CD4-positive, alpha-beta T cell treated with Interleukin-4 for 4 hours (primary cell): ENCODE measurements around the gene ZNF319.

Experiments used
- DNase-seq: peaks from one replicate; pipeline ENCODE4 v3.0.0-alpha.2; 2020

ZNF319 gene

GRCh38 chr16:57971848-57972247 is 28.6 kb downstream of the ZNF319 start:
- DNase-seq, result no peak

DNA sequence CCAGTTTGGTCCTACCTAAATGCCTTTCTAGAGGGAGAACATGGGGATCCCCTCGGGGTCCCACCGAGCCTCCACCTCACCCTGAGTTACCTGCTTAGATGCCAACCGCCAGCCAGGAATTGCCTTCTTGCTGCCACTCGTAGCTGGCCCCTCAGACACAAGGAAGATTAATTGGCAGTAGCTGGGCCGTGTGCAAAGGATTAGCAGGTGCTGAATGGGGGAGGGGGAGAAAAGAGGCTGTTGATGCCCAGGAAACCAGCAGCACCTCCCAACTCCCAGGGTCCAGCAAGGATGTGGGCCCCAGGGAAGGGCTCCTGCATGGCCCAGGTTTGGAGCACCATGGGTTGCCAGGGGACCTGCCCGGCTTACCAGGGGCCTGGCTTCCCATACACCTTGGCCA is 29.5 kb downstream of the ZNF319 start, which contains the start of gene CNGB1:
CNGB1 (minus strand) TSS at position 159 of the 400 bp plus-strand sequence. CDS start 3,842 bp downstream, outside the sequence.
- DNase-seq, result no peak

DNA sequence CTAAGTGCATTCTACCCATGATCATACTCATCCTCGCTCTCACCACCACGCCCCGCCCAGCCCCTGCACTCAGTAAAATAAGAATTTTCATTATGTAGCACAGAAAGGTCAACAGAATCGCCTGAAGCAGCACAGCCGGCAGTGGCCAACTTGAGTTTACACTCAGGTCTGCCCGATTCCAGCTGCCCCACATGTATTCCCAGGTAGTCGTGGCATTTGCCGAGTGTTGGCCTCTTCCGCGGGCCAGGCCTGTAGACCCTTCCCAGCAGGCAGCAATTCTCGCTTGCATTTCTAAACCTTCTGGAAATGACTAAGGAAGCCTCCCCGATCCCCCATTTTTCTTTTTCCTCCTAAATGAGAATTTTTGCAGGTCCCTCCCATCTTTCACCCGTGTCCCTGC is 30.2 kb downstream of the ZNF319 start:
- no peak for DNase-seq

DNA sequence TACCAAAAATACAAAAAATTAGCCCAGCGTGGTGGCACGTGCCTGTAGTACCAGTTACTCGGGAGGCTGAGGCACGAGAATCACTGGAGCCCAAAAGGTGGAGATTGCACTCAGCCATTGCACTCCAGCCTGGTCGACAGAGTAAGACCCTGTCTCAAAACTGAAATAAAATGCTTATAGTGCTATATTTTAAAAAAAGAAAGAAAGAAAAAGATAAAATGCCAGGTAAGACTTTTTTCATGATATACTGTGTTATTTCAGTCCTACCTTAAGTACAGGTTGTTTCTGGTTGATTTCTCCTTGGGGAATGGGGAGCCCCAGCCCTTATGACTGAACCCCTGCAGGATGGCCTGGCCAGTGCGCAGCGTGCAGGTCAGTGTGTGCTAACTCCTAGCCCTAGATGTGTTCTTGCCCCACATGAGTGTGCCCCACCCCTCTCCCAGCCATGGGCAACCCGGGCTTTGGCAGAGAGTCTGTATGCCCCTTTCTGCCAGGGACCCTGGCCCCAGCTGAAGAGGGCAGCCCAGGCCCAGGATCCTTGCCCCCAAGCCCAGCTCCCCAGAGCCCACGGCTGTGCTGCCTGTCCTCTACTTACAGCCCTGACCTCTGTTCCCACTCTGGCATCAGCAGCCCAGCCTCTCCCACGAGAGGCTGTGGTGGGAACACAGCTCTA is 30.9 kb downstream of the ZNF319 start:
- DNase-seq, result no peak

- DNase-seq, result no peak
These were observed 32.6 kb downstream of the ZNF319 start for GRCh38 chr16:57967916-57968315.

GRCh38 chr16:57966986-57967385 is 33.5 kb downstream of the ZNF319 start:
- no peak for DNase-seq

DNA sequence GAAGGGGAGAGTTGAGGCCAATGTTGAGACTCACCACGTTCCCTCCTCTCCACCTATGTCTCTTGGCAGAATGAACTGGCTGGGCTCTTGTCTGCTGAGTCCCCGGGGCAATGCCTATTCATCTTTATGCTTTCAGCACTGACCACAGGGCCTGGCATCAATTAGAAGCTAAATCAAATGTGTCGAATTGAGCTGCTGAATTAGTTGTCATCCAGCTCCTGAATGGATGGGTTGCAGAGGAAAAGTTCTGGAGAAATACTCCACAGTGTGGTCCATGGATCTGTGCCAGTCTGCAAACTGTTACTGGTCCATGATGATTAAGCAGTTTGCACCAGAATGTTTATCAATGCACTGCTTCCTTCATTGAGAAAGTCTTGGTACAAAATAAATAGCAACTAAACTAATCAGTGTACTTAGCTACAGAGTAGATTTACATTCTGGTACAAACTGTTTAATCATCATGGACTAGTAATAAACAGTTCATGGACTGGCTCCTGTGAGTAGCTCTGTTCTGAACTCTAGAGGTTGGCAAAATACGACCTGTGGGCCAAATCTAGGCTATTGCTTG is 34.2 kb downstream of the ZNF319 start:
- no peak for DNase-seq

- DNase-seq, result no peak
These were observed 36.2 kb downstream of the ZNF319 start for GRCh38 chr16:57964157-57964700.

GRCh38 chr16:57962756-57963155 is 37.7 kb downstream of the ZNF319 start:
- DNase-seq, result no peak

DNA sequence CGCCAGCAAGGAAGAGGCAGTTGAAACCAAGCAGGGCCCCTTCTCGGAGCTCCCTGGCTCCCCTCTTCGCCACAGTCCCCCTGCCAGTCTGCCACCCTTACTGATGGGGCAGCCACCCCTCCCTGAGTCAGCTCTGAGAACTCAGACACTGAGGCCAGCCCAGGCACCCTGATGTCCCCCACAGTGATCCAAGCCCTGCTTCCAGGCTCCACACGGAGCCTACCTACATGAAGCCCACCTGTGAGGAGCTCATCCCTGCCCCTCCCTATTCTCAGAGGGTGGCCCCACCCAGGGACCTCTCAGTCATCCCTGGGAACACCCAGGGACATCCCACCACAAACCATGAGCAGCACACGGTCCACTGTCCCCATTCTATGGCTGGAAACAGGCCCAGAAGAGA is 38.4 kb downstream of the ZNF319 start:
- DNase-seq, result no peak

- DNase-seq, result no peak
These were observed 38.9 kb downstream of the ZNF319 start for GRCh38 chr16:57961538-57961937.

GRCh38 chr16:57960826-57961472 is 39.5 kb downstream of the ZNF319 start:
- DNase-seq, result no peak

- DNase-seq, result no peak
These were observed 40.2 kb downstream of the ZNF319 start for GRCh38 chr16:57960310-57960709.

DNA sequence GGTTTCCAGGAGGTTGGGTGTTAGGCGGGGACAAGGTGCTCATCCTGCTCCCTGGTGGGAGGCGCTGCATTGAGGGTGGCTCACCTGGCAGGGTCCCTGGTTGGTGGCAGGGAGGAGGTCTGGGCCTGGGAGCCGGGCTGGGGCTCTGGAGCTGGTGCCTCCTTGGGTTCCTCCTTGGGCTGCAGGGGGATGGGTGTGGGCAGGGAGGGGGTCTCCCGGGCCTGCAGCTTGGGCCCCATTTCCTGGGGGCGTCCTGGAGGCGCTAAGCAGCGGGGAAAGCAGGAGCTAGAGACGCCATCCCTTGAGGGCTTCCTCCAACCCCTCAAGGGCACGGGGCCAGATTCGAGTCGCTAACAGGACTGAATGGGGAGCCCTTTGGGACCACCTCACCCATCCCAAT is 40.7 kb downstream of the ZNF319 start:
- DNase-seq, result no peak

DNA sequence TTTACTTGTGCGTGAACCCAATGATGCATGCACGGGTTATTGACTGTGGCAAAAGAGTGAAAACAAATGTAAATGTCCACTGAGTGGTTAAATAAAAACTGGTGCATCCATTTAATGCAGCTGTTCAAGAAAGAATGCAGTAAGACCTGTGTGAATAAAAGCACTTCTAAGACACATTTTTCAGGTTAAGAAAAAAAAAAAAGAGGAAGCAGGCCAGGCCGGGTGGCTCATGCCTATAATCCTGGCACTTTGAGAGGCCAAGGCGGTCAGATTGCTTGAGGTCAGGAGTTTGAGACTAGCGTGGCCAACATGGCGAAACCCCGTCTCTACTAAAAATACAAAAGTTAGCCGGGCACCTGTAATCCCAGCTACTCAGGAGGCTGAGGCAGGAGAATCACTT is 41.4 kb downstream of the ZNF319 start:
- DNase-seq, result no peak

DNA sequence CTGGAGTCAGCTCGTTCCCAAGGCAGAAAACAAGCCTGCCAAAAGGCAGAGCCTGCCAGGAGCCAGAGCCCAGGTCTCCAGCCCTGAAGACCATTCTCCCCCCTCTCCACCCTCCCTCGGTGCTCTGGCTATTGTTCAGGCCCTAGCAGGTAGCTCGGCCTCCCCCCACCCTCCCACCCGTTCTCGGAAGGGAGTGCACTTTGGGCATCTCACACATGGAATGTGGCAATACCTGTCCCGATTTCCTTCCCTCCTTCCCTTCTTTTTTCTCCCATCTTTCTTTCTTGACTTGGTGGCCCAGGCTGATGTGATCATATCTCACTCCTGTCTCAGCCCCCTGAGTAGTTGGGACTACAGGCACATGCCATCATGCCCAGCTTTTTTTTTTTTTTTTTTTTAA is 41.9 kb downstream of the ZNF319 start:
- no peak for DNase-seq

DNA sequence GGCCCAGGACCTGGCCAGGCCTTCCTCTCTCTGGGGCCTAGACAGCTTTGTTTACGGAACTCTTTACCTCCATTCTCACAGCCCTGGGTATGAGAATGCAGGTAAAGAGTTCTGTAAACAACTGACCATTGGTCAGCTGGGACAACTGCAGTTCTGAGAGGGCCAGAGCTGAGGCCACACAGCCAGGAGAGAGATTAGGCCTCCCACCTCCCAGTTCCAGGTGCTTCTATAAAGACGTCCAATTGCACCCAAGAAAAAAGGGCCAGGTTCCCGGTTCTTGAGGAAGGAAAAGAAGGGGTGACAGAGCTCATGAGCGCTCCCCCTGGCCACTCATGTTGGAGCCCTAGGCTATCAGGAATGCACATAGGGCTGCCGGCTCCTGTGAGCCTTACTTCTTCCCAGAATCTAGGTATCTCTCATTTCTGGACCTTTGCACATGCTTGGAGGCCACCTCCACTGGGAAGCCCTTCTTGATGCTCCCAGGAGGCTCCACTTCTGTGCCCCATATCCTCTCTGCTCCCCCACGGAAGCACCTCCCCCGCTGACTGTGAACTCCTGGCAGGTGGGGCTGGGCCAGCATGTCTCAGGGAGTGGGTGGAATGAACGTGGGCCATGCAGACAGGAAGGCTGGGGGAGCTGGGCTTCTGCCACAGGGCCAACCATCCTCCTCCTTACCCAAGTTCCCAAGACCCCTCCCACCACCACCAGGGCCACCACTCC is 42.6 kb downstream of the ZNF319 start:
- DNase-seq, result no peak

- DNase-seq, result no peak
These were observed 43.4 kb downstream of the ZNF319 start for GRCh38 chr16:57956924-57957672.

DNA sequence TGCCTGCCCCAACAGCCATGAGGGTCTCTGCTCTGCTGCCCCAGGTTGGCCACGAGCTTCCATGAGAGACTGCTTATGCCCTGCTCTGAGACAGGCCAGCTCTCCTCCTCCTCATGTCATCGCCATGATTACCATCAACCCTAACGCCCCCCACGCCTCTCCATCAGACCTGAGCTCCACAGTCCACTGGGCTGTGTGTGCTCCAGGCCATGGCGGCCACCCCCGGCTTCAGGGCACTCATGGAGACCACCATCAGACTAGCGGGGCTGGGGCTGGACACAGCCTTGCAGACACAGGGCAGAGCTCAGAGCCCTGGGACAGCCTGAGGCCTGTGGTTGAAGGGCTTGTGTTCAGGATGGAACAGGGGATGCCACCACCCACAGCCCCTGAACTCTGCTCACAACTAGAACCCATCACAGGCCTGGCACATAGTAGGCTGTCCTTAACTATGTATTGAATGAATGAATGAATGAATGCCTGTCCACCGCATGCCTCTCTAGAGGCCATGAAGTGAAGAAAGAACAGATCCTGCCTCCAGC is 44.1 kb downstream of the ZNF319 start:
- no peak for DNase-seq

DNA sequence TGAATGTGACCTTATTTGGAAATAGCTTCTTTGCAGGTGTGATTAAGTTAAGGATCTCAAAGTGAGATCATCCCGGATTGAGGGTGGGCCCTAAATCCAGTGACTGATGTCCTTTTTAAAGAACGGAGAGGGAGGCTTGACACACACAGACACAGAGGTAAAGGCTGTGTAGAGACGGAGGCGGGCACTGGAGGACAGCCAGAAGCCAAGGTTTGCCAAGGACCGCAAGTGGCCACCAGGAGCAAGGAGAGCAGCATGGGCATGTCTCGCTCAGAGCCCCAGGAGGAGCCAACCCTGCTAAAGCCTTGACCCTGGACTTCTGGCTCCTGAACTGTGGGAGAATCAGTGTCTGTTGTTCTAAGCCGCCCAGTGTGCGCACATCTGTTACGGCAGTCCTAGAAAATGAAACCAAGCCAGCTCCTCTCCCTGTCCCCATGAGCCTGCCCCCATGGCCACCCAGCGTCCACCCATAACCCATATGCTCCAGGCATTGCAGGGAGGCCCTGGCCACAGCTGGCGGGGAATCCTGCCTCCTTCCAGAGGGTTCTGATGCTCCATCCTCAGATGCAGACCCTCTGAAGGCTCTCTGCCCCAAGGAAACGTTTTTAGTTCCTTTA is 44.8 kb downstream of the ZNF319 start:
- DNase-seq, result no peak

DNA sequence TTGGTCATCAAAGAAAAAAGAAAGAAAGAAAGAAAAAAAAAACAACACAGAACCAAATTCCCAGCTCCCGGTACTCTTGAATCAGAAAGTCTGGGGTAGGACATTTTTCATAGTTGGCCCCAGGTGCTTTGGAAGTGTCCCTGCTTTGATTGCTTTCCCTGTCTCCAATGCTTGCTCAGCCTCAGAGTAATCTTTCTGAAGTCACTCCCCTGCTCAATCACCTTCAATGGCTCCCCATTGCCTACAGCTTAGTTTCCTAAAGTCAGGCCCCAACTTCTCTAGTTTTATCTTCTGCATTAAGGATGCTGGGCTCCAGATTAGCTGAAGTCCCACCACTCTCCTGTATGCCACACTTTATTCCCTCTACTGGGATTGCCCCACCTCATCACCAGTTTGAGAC is 46.6 kb downstream of the ZNF319 start:
- no peak for DNase-seq

DNA sequence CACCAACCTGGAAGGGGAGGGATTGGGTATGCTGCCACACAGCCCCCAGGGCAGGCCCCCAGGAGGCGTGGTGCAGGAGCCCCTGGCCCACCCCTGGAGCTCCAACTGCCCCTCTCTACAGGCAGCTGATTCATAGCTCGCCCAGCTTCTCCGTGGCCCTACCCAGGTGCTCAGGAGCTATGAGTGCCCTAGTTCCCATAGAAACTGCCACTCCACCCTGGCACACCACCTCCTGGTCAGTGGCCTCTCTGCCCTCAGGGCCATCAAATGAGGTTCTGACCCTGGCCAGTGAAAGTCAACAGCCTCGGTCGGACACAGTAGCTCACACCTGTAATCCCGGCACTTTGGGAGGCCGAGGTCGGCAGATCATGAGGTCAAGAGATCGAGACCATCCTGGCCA is 47.6 kb downstream of the ZNF319 start:
- no peak for DNase-seq
